ENCODE measurements around the gene DNAJC11. TPM values are rescaled to one million over a fixed set of nuclear protein-coding genes. Genes with fewer than 3 reads are reported as not detected.

DNAJC11 gene
- total RNA-seq, 2 donors from 2014 or later: 25.3 to 48.0 TPM

GRCh38 chr1:6593810-6594209 is 107.8 kb downstream of the DNAJC11 start:
- no peak overlapping the region for H3K27ac ChIP-seq
- peaks cover 0 to 69% of the 10 kb centered on the region in 2 donors for H3K4me1 ChIP-seq

GRCh38 chr1:6592865-6593593 is 108.6 kb downstream of the DNAJC11 start:
- Histone ChIP-seq H3K9me3 (no peaks in the 10 kb centered on the region), H3K4me3 (no peak overlapping the region), H3K27me3 (no peaks in the 10 kb centered on the region), H3K36me3 (peaks cover 98% of the 10 kb centered on the region), H3K4me1 (peaks cover 0 to 69% of the 10 kb centered on the region in 2 donors), H3K27ac (peak overlapping the region; percentile 16 to 50)
- no peak for DNase-seq (ENCODE audit: low spot score)
- TF ChIP-seq CTCF (IDR thresholded peaks at IDR 0.05): no peak

More at GRCh38 chr1:6593810-6594209, 107.8 kb downstream of the DNAJC11 start:
- peaks cover 98% of the 10 kb centered on the region for H3K36me3 ChIP-seq
- no peak overlapping the region for H3K4me3 ChIP-seq
- no peak for TF ChIP-seq CTCF (IDR thresholded peaks at IDR 0.05)
- H3K27me3 ChIP-seq: no peaks in the 10 kb centered on the region
- no peaks in the 10 kb centered on the region for H3K9me3 ChIP-seq
- DNase-seq (ENCODE audit: low spot score): no peak

DNA sequence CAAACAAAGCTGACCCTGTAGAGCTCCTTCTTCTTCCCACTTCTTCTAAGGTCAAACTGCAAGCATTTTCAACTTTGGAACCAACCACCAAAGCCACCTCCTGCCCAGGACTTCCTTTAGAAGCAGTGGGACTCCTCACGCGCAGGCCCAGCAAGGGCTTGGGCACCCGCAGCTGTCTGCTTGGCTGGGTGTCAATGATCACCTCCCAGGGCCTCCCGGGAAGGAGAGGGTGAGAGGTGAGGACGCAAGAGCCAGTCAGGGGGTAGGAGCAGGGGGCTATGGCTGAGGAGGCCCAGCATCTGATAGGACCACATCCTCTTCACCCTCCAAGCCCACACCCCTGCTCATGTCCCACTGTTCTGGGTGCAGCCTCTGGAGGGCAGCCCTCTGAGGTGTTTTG is 109.2 kb downstream of the DNAJC11 start:
- no peak for DNase-seq (ENCODE audit: low spot score)
- Histone ChIP-seq H3K27ac (peak overlapping the region; percentile 16 to 50), H3K36me3 (peaks cover 94% of the 10 kb centered on the region), H3K9me3 (no peaks in the 10 kb centered on the region), H3K4me1 (peaks cover 0 to 69% of the 10 kb centered on the region in 2 donors), H3K27me3 (no peaks in the 10 kb centered on the region), H3K4me3 (no peak overlapping the region)
- no peak for TF ChIP-seq CTCF (IDR thresholded peaks at IDR 0.05)

DNA sequence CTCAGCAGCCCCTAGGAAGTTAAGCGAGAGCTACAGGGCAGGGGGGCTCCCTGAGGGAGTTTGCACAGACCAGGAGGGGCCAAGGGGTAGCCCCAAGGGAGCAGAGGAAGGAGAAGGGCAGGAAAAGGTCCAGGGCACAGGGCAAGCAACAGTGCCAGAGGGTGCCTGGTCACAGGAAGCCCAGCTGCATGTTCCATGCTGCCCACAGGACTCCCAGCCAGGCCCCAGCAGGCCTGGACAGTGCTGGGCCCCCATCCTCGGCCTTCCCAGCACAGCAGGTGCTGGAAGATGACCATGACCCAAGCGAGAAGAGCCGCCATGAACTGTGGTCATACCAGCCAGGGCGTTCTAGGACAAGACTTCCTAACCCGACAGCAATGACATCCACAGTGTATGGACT is 110.0 kb downstream of the DNAJC11 start:
- DNase-seq (ENCODE audit: low spot score): no peak
- Histone ChIP-seq H3K27me3 (no peaks in the 10 kb centered on the region), H3K4me3 (no peak overlapping the region), H3K4me1 (peaks cover 0 to 69% of the 10 kb centered on the region in 2 donors), H3K27ac (peak overlapping the region; percentile 16 to 50), H3K36me3 (peaks cover 86% of the 10 kb centered on the region), H3K9me3 (no peaks in the 10 kb centered on the region)
- no peak for TF ChIP-seq CTCF (IDR thresholded peaks at IDR 0.05)

- Histone ChIP-seq H3K27me3 (no peaks in the 10 kb centered on the region), H3K4me3 (no peak overlapping the region), H3K36me3 (peaks cover 84% of the 10 kb centered on the region), H3K27ac (peak overlapping the region in 1 of 2 donors; percentile 50), H3K4me1 (peaks cover 0 to 69% of the 10 kb centered on the region in 2 donors), H3K9me3 (no peaks in the 10 kb centered on the region)
- no peak for TF ChIP-seq CTCF (IDR thresholded peaks at IDR 0.05)
- no peak for DNase-seq (ENCODE audit: low spot score)
Measured at GRCh38 chr1:6591222-6591621, 110.4 kb downstream of the DNAJC11 start.

- H3K4me1 ChIP-seq: peaks cover 0 to 72% of the 10 kb centered on the region in 2 donors
- H3K4me3 ChIP-seq: no peak overlapping the region
- H3K36me3 ChIP-seq: peaks cover 72% of the 10 kb centered on the region
- no peak for DNase-seq (ENCODE audit: low spot score)
- no peak for TF ChIP-seq CTCF (IDR thresholded peaks at IDR 0.05)
- no peaks in the 10 kb centered on the region for H3K9me3 ChIP-seq
- H3K27ac ChIP-seq: no peak overlapping the region
- H3K27me3 ChIP-seq: no peaks in the 10 kb centered on the region
Measured at GRCh38 chr1:6590046-6590445, 111.6 kb downstream of the DNAJC11 start.

Data from right atrium auricular region (tissue), 2 donors.